HG03432 (cell line): ENCODE measurements around the gene HMCN1.

Experiments used
- ATAC-seq: cut with Tn5 transposase; IDR thresholded peaks from one replicate; pipeline ENCODE4 v1.9.1; 2021; ENCODE audit warnings: mild to moderate bottlenecking, moderate library complexity; ENCODE audit not compliant: unreplicated experiment

Gene HMCN1

GRCh38 chr1:186002406-186002805 lies 268.2 kb downstream of the HMCN1 start:
- no peak for ATAC-seq

- no peak for ATAC-seq
These were observed 275.0 kb downstream of the HMCN1 start for GRCh38 chr1:186009039-186009737.

GRCh38 chr1:186014370-186015037 lies 280.3 kb downstream of the HMCN1 start:
- no peak for ATAC-seq

DNA sequence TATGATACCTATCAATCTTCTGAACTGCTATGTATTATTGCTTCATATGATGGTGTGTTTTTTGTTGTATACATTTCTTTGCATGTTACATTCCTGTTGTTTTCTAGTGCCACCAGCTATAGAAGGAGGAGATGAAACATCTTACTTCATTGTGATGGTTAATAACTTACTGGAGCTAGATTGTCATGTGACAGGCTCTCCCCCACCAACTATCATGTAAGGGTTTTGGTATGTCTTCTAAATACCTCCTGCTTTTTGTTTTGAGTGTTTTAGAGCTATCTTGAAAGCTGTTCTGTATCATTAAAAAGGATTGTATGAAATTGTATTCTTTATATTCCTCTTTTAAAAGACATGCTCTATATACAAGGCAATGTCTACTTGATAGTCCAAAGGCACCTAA lies 282.7 kb downstream of the HMCN1 start:
- ATAC-seq = no peak

DNA sequence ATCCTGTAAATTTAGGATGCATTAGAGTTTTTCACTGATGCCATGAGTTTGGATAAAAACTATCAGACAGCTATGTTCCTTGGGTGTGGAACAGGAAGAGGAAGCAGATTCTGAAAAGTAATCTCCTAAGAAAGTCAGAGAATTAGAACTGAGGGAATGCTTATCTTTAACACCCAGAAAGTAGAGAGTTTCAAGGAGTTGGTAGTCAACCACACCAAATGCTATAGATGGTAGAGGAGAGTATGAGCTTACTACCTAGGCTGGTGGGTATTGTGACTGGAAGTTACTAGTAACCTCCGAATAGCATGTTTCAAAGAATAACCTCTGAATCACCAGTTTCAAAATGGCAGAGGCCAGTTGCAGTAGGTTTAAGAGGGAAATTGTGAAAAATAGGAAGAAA lies 288.0 kb downstream of the HMCN1 start:
- ATAC-seq = no peak

GRCh38 chr1:186026946-186027345 lies 292.8 kb downstream of the HMCN1 start:
- no peak for ATAC-seq

DNA sequence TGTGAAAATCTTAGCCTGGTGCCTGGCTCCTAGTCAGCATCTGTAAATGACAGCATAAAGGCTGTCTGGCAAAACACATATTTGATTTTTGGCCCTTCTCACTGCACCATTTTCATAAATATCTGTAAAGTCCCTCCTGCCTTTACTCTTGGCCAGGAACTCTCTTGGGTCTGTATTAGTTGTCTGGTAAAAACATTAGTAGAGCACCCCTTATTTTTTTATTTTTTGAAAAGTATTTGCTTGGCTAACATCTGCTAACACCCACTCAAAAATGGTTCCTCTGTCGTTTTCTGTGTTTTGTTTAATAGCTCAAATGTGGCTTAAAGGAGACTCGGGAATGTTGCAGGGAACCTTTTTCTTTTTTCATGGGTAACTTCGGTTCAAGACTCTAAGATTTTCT lies 293.4 kb downstream of the HMCN1 start:
- ATAC-seq = no peak

- no peak for ATAC-seq
These were observed 296.3 kb downstream of the HMCN1 start for GRCh38 chr1:186030453-186030852.

DNA sequence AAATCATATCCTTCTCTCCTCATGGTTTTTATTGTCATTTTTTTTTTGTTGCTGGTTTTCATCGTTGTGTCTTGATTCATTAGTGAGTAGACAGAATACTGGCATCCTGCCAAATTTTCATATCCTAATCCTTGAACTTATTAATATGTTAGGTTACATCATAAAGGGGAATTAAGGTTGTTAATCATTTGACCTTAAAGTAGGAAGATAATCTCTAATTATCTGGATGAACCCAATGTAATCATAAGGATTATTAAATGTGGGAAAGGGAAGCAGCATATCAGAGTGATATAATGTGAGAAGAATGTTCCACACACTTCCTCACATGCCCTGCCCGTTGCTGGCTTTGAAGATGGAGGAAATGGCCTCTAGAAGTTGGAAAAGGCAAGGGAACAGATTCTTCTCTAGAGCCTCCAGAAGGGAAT lies 299.7 kb downstream of the HMCN1 start:
- ATAC-seq = no peak

GRCh38 chr1:186042230-186042629 lies 308.0 kb downstream of the HMCN1 start:
- no peak for ATAC-seq

DNA sequence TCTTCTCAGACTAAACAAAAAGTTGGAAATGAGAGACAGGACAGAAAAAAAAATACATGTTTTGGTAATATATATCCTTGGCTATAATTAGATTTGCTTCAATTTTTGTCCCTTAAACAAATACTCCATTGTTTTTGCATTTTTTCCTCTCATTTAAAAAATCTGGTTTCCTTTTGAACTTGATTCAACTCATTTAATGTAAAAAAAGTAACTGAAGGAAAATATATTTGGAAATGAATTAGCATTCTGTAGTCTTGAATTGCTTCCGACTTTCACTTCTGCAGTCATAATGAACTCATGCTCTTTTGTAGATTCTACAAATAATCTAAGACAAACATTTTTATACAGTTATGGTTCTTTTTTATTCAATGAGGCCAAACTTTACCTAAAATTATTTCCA lies 309.1 kb downstream of the HMCN1 start:
- ATAC-seq = no peak

DNA sequence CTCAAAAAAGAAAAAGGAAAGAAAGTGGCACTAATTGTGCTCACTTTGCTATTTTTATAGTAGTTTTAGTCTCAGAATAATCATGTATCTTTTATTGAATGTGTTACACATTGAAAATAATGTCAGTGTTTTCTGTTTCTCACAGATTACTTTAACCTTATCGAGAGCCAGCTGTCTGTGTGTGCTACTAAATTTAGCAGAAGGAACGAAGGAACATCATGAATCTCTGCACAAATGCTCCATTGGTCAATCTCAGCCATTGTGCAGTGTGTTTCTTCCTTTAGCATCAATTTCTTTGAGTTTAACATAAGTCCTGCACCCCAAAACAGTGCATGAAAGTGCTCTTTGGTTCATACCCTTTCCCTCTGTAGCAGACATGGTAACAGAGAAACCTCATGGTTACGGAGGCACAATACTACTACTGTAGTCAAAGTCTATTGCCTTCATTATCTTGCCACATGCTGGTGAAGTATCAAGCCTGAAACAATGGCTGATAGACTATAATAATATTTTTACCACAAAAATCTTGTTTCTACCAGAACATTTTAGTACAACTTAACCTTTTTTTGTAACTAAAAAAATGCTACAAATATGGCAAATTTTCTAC lies 310.0 kb downstream of the HMCN1 start:
- ATAC-seq = no peak

DNA sequence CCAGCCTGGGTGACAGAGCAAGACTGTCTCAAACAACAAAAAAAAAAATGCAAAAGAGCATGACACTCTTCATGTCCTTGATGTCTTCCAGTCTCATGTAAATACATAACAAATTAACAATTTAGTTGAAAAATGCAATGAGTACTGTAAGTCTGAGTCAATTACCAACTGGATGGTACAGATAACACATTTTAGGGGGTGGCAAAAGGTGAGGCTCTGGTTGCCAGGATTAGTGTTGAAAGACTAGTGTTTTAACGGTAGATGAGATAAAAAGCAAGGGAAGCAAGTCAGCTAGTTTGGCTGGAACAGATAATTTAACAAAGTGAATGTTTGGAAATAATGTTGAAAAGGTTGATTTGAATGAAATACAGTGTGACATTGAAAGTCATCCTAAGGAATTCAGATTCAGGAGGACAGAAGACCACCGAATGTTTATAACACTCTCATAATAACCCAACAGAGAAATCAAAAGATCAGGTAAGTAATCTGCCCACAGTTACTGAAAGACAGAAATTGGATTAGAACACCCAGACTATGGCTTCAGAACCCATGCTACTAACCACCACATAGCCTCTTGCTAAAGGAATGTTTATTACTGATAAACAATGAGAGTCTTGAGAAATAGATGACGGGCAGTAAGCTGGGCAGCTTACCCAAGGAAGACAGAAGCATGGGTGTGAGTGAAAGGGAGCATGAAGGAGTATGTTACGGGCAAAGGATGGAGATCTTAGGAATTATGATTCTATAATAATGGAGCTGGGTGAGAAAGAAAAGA lies 312.4 kb downstream of the HMCN1 start:
- ATAC-seq = no peak

DNA sequence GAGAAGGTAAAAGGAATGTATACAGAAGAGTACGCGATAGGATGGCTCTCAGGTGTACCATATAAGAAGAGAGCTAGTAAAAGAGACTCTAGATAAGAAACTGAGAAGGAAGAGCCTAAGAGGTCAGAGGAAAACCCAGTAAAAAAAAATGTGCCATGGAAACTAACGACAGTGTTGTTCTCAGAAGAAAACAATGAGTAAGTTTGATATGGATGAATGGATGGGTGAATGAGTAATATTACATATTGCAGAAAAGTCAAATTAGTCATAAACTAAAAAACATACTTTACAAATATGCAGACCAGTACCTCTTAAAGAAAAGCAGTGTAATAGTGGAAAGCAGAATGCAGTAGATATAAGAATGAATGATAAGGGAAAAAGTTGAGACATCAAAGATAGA lies 316.2 kb downstream of the HMCN1 start:
- ATAC-seq = no peak

- ATAC-seq = no peak
These were observed 319.8 kb downstream of the HMCN1 start for GRCh38 chr1:186054003-186054402.

- ATAC-seq = no peak
These were observed 320.7 kb downstream of the HMCN1 start for GRCh38 chr1:186054932-186055331.

DNA sequence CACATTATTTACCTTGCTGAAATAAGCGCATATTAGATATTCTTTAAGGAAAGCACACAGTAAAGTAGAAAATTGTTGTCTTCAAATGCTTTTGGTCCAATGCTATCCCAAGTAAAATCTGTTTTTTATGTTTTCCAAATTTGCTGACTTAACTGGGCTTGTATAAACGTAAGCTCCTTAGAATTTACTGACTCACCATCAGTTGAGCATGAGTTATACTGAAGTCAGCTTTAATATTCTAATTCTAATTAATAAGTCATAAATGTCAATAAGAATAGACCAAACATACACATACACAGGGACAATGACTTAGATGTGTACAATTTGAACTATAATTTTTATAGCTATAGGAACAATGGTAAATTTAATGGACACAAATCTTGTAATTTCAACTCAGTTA lies 321.7 kb downstream of the HMCN1 start:
- ATAC-seq = no peak

DNA sequence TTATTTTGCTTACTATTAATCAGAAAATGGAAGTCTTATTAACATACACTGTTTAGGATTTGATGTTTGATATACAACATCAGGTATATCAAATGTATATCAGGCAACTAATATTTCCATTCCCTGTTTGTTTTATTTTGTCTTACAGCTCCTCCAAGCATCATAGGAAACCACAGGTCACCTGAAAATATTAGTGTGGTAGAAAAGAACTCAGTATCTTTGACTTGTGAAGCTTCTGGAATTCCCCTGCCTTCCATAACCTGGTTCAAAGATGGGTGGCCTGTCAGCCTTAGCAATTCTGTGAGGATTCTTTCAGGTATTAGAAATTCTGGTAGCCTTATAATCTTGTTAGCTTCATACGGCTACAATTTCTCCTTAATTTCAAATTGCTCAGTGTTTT lies 322.9 kb downstream of the HMCN1 start:
- ATAC-seq = no peak

DNA sequence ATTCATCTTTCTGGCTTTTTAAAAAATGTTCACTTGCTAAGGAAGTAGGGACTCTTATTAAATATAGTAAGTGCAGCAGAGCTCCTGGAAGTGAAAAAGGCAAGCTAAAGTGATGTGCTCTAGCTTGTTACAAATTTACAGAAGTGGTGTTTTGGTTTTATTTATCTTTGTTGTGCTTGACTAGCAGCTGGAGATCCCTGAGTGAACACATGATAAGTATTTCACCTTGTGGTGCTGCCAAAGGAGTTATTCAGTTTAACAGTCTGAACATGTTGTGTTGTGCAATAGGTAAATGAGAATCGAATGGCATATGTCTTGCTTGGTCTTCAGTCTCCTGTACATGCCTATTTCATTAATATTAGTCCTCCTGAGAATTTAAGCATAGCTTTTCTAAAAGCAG lies 325.1 kb downstream of the HMCN1 start:
- ATAC-seq = no peak

- no peak for ATAC-seq
These were observed 325.6 kb downstream of the HMCN1 start for GRCh38 chr1:186059752-186060151.

DNA sequence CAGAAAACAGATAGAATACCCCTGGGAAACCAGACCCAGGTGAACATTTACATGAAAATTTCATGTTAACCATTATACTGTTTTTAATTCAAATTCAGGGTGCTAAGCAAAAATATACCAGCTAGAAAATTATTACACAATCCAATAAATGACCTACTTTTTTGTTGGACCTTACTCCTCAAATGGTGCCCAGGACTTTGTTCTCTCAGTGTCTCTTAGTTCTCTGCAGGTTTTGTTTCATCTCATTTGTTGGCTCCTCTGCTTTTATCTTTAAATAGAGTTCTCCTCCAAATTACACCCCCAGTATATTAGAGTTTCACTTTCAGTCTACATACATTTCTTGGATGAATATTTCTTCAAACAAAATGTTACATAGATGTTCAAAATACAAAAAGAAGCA lies 326.0 kb downstream of the HMCN1 start:
- ATAC-seq = no peak
